Ascending aorta (tissue), 2 donors: ENCODE results near the gene KIF26B. TPM values are rescaled to one million over a fixed set of nuclear protein-coding genes. Genes with fewer than 3 reads are reported as not detected.

Experiments used
- DNase-seq, 2 donors: peaks; one replicate each; pipeline ENCODE4 v3.0.0-alpha.2; 2019; ENCODE audit warnings: low spot score in 2 of 2
- H3K27ac ChIP-seq, 2 donors: fragments of 200-600 bp; sonication (generic); one replicate each; pipeline ENCODE4 v1.5.1; 2016 to 2017; ENCODE audit warnings: mild to moderate bottlenecking in 1 of 2
- H3K27me3 ChIP-seq: fragments of 200-600 bp; sonication (generic); one replicate; pipeline ENCODE4 v1.5.1; 2017
- H3K36me3 ChIP-seq, 2 donors: fragments of 200-600 bp; sonication (generic); one replicate each; pipeline ENCODE4 v1.5.1; 2016
- H3K4me1 ChIP-seq, 2 donors: fragments of 200-600 bp; sonication (generic); one replicate each; pipeline ENCODE4 v1.5.1; 2016 to 2017; ENCODE audit warnings: mild to moderate bottlenecking in 1 of 2
- H3K4me3 ChIP-seq, 2 donors: fragments of 200-600 bp; sonication (generic); one replicate each; pipeline ENCODE4 v1.5.1; 2016 to 2017; ENCODE audit warnings: mild to moderate bottlenecking in 1 of 2
- H3K9me3 ChIP-seq, 2 donors: fragments of 200-600 bp; sonication (generic); one replicate each; pipeline ENCODE4 v1.5.1; 2016
- CTCF ChIP-seq, 3 experiments: fragments of 200-600 bp in 2 of 3; fragments of 450-650 bp in 1 of 3; sonication (generic) in 2 of 3; IDR thresholded peaks; one replicate each; pipeline ENCODE4 v1.5.1; 2016 to 2019; ENCODE audit warnings: antibody characterized with exemption in 3 of 3, mild to moderate bottlenecking in 1 of 3, moderate library complexity in 1 of 3
- intact Hi-C: fragments of 100-400 bp; cut with DNase I; formaldehyde crosslinking; loops from one replicate; pipeline ENCODE4 v1.15.1; 2023
- total RNA-seq: library from RNA; depleted of rRNA; stranded (reverse); fragments of >200 nt; gene quantifications from one replicate; pipeline ENCODE4 v1.1.0, GENCODE V29; 2016

Gene KIF26B
- total RNA-seq, 1 donor from 2014 or later, result not detected

- no peak overlapping the region for H3K4me3 ChIP-seq
- TF ChIP-seq CTCF (IDR thresholded peaks at IDR 0.05), result no peak
- H3K36me3 ChIP-seq, result no peaks in the 10 kb centered on the region
- H3K27me3 ChIP-seq, result no peaks in the 10 kb centered on the region
- no peaks in the 10 kb centered on the region for H3K9me3 ChIP-seq
- DNase-seq, result no peak
- no peaks in the 10 kb centered on the region for H3K4me1 ChIP-seq
- intact Hi-C loops, result no loop called here
- no peak overlapping the region for H3K27ac ChIP-seq
Observed at GRCh38 chr1:245173446-245174211, 18.8 kb downstream of the KIF26B start.

- no peak for DNase-seq
- Histone ChIP-seq H3K27ac (no peak overlapping the region), H3K4me3 (no peak overlapping the region), H3K36me3 (no peaks in the 10 kb centered on the region), H3K4me1 (no peaks in the 10 kb centered on the region), H3K9me3 (no peaks in the 10 kb centered on the region), H3K27me3 (no peaks in the 10 kb centered on the region)
- intact Hi-C loops, result no loop called here
- no peak for TF ChIP-seq CTCF (IDR thresholded peaks at IDR 0.05)
Observed at GRCh38 chr1:245177071-245177900, 22.5 kb downstream of the KIF26B start.

- Histone ChIP-seq H3K27me3 (no peaks in the 10 kb centered on the region), H3K9me3 (no peaks in the 10 kb centered on the region), H3K27ac (no peak overlapping the region), H3K36me3 (no peaks in the 10 kb centered on the region), H3K4me3 (no peak overlapping the region), H3K4me1 (no peaks in the 10 kb centered on the region)
- no peak for TF ChIP-seq CTCF (IDR thresholded peaks at IDR 0.05)
- DNase-seq, result no peak
- intact Hi-C loops, result no loop called here
Observed at GRCh38 chr1:245179706-245180105, 24.9 kb downstream of the KIF26B start.

- intact Hi-C loops, result no loop called here
- H3K4me3 ChIP-seq, result no peak overlapping the region
- TF ChIP-seq CTCF (IDR thresholded peaks at IDR 0.05), result no peak
- no peaks in the 10 kb centered on the region for H3K4me1 ChIP-seq
- H3K36me3 ChIP-seq, result no peaks in the 10 kb centered on the region
- DNase-seq, result no peak
- H3K9me3 ChIP-seq, result no peaks in the 10 kb centered on the region
- no peaks in the 10 kb centered on the region for H3K27me3 ChIP-seq
- H3K27ac ChIP-seq, result no peak overlapping the region
Observed at GRCh38 chr1:245180496-245181157, 25.8 kb downstream of the KIF26B start.

- Histone ChIP-seq H3K9me3 (no peaks in the 10 kb centered on the region), H3K4me3 (no peak overlapping the region), H3K27ac (no peak overlapping the region), H3K27me3 (no peaks in the 10 kb centered on the region), H3K4me1 (no peaks in the 10 kb centered on the region), H3K36me3 (no peaks in the 10 kb centered on the region)
- intact Hi-C loops, result no loop called here
- TF ChIP-seq CTCF (IDR thresholded peaks at IDR 0.05), result no peak
- no peak for DNase-seq
Observed at GRCh38 chr1:245181158-245181517, 26.4 kb downstream of the KIF26B start.
